ENCODE data around the gene TNFSF10.

TNFSF10 gene

DNA sequence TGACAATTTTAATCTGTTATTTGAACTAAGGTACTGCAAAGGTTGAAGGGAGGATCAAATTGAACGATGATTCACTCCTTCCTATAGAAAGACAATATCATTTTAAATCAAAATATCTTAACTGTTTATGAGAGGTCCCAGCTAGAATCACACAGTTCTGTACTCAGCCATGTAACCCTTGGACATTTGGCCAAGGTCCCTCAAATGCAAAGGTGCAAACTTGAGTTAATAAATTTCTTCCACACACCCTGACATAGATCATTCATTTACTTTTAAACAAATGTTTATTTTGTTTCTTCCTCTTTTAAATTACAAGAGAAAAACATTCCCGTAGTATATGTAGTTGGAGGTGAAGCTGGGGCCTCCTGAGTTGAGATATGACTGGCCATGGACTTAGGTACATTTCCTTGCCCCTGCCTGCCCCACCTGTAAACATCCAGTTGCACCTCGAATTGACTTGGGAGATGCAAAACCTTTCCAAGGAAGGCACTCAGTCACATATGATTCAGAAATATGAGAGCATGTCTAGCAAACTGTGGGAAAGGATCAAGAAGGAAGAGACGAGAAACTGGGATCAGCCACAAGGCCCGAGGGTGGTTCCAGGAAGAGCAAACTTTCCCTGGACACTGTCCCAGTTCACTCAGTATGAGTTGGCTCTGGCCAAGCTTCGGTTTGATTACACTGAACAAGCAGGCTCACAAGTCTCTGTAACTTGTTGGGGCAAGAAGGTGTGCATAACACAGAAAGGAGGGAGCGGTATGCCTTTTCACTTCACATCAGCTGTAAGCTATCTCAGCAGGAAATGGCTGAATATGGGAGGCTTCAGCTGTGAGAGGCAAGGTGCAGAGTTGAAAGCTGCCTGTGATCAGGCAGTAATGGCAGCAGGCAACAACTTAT is 6.7 kb downstream of the TNFSF10 start:
- no peak overlapping the region for H3K18ac ChIP-seq (ENCODE audit: low read length)
- no CpG with 5 or more reads among the region's 7 CpGs for WGBS (ENCODE audit: extremely low coverage, insufficient coverage, insufficient read length)
- no peak overlapping the region for H3K4me2 ChIP-seq (ENCODE audit: low read length)
- no peaks in the 10 kb centered on the region for H3K27me3 ChIP-seq (ENCODE audit: insufficient read depth, low read length)
- no peaks in the 10 kb centered on the region for H3K9me3 ChIP-seq (ENCODE audit: insufficient read depth, low read depth, low read length)
- H2BK5ac ChIP-seq (ENCODE audit: low read depth, low read length, poor library complexity): no peak overlapping the region
- H3K79me2 ChIP-seq (ENCODE audit: control insufficient read depth, insufficient read depth, low read length, poor library complexity): no peaks in the 10 kb centered on the region
- H3K36me3 ChIP-seq (ENCODE audit: control insufficient read depth in 1 of 2, insufficient read depth in 2 of 2, low read length in 2 of 2): no peaks in the 10 kb centered on the region
- no peak overlapping the region for H4K12ac ChIP-seq (ENCODE audit: low read depth, low read length)
- no peak overlapping the region for H3K4ac ChIP-seq (ENCODE audit: low read depth, low read length)
- H4K91ac ChIP-seq (ENCODE audit: low read depth, low read length): no peak overlapping the region
- H2BK120ac ChIP-seq (ENCODE audit: insufficient read depth, low read length, poor library complexity): no peak overlapping the region
- H3K27ac ChIP-seq (ENCODE audit: low read depth, low read length): no peak overlapping the region
- H4K8ac ChIP-seq (ENCODE audit: low read depth, low read length): no peak overlapping the region
- no peak overlapping the region for H3K23ac ChIP-seq (ENCODE audit: low read length)
- DNase-seq: no peak
- no peak overlapping the region for H2AFZ ChIP-seq (ENCODE audit: insufficient read depth, low read length, poor library complexity)
- peak overlapping the region; percentile 49 for H3K9ac ChIP-seq (ENCODE audit: low read length)
- no peak overlapping the region for H2BK12ac ChIP-seq (ENCODE audit: low read length)
- no peaks in the 10 kb centered on the region for H3K4me1 ChIP-seq (ENCODE audit: control insufficient read depth in 1 of 2, insufficient read depth in 2 of 2, low read length in 2 of 2)
- no peak overlapping the region for H2AK5ac ChIP-seq (ENCODE audit: low read length)
- H3K14ac ChIP-seq (ENCODE audit: low read length): no peak overlapping the region
- no peaks in the 10 kb centered on the region for H3K79me1 ChIP-seq (ENCODE audit: low read length)
- H3K4me3 ChIP-seq (ENCODE audit: low read depth, low read length): no peak overlapping the region

DNA sequence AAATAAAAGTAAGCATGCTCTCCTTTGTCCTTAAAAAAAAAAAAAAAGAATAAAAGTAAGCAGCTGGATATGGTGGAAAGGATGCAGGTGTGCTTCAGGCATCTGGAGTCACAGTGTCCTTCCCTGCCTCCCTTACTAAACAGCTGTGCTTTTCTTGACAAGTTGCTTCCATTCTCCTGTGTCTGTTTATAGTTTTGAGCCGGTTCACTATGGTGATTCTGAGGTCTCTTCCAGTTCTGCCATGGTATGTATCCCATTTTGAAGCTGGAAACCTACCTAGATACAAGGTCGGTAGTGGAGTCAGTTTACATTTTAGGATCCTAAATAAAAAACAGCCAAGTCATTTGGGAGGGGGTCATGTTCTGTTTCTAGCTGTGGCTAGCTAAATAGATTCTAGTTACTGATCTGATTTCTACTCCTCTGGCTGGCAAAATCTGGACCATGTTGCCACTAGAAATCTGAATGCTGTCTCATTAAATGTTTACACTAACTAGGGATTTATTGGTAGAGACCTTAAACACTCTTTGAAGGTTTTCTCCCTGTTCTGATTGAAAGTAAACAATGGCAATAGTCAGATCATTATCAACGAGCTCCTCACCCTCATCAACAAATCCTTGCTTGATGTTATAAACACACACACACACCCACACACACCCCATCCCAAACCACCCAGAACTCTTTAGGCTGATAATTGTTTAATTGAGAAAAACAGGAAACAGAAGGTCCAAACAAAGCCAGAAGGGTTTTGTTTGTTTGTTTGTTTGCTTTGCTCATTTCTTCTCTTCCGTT is 7.9 kb downstream of the TNFSF10 start:
- Histone ChIP-seq H3K36me3 (ENCODE audit: control insufficient read depth in 1 of 2, insufficient read depth in 2 of 2, low read length in 2 of 2) (no peaks in the 10 kb centered on the region), H2BK5ac (ENCODE audit: low read depth, low read length, poor library complexity) (no peak overlapping the region), H3K9me3 (ENCODE audit: insufficient read depth, low read depth, low read length) (no peaks in the 10 kb centered on the region), H2AFZ (ENCODE audit: insufficient read depth, low read length, poor library complexity) (no peak overlapping the region), H4K8ac (ENCODE audit: low read depth, low read length) (no peak overlapping the region), H2BK120ac (ENCODE audit: insufficient read depth, low read length, poor library complexity) (no peak overlapping the region), H2AK5ac (ENCODE audit: low read length) (no peak overlapping the region), H3K27ac (ENCODE audit: low read depth, low read length) (no peak overlapping the region), H3K9ac (ENCODE audit: low read length) (no peak overlapping the region), H3K4ac (ENCODE audit: low read depth, low read length) (no peak overlapping the region), H3K4me3 (ENCODE audit: low read depth, low read length) (no peak overlapping the region), H3K4me1 (ENCODE audit: control insufficient read depth in 1 of 2, insufficient read depth in 2 of 2, low read length in 2 of 2) (no peaks in the 10 kb centered on the region), H3K79me2 (ENCODE audit: control insufficient read depth, insufficient read depth, low read length, poor library complexity) (no peaks in the 10 kb centered on the region), H3K23ac (ENCODE audit: low read length) (no peak overlapping the region), H3K27me3 (ENCODE audit: insufficient read depth, low read length) (no peaks in the 10 kb centered on the region), H4K12ac (ENCODE audit: low read depth, low read length) (no peak overlapping the region), H4K91ac (ENCODE audit: low read depth, low read length) (no peak overlapping the region), H2BK12ac (ENCODE audit: low read length) (no peak overlapping the region), H3K4me2 (ENCODE audit: low read length) (no peak overlapping the region), H3K79me1 (ENCODE audit: low read length) (no peaks in the 10 kb centered on the region), H3K18ac (ENCODE audit: low read length) (no peak overlapping the region), H3K14ac (ENCODE audit: low read length) (no peak overlapping the region)
- no CpG with 5 or more reads among the region's 4 CpGs for WGBS (ENCODE audit: extremely low coverage, insufficient coverage, insufficient read length)
- no peak for DNase-seq

DNA sequence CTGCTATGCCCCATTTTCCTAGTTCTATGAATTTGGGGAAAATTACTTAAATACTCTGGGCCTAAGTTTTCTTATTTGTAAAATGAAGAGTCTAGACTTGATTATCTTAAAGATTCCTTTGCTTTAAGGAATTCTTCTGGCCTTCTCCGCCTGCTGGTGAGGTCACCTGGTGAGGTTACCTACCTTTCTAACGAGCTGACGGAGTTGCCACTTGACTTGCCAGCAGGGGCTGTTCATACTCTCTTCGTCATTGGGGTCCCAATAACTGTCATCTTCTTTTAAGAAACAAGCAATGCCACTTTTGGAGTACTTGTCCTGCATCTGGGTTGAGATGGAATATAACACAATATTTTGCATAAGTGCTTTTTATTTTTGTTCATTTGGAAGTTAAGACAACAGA is 8.6 kb downstream of the TNFSF10 start:
- H3K4me3 ChIP-seq (ENCODE audit: low read depth, low read length): no peak overlapping the region
- no peaks in the 10 kb centered on the region for H3K79me2 ChIP-seq (ENCODE audit: control insufficient read depth, insufficient read depth, low read length, poor library complexity)
- H3K18ac ChIP-seq (ENCODE audit: low read length): no peak overlapping the region
- no peak overlapping the region for H3K14ac ChIP-seq (ENCODE audit: low read length)
- H3K9me3 ChIP-seq (ENCODE audit: insufficient read depth, low read depth, low read length): no peaks in the 10 kb centered on the region
- H2BK12ac ChIP-seq (ENCODE audit: low read length): no peak overlapping the region
- H4K8ac ChIP-seq (ENCODE audit: low read depth, low read length): no peak overlapping the region
- no peaks in the 10 kb centered on the region for H3K4me1 ChIP-seq (ENCODE audit: control insufficient read depth in 1 of 2, insufficient read depth in 2 of 2, low read length in 2 of 2)
- no peak overlapping the region for H4K91ac ChIP-seq (ENCODE audit: low read depth, low read length)
- H3K27ac ChIP-seq (ENCODE audit: low read depth, low read length): no peak overlapping the region
- H3K36me3 ChIP-seq (ENCODE audit: control insufficient read depth in 1 of 2, insufficient read depth in 2 of 2, low read length in 2 of 2): no peaks in the 10 kb centered on the region
- peak in 1 of 2 donors; percentile 30 for DNase-seq
- H3K27me3 ChIP-seq (ENCODE audit: insufficient read depth, low read length): no peaks in the 10 kb centered on the region
- H2BK5ac ChIP-seq (ENCODE audit: low read depth, low read length, poor library complexity): no peak overlapping the region
- H2AK5ac ChIP-seq (ENCODE audit: low read length): no peak overlapping the region
- H3K4me2 ChIP-seq (ENCODE audit: low read length): no peak overlapping the region
- H3K79me1 ChIP-seq (ENCODE audit: low read length): no peaks in the 10 kb centered on the region
- H2AFZ ChIP-seq (ENCODE audit: insufficient read depth, low read length, poor library complexity): no peak overlapping the region
- WGBS (ENCODE audit: extremely low coverage, insufficient coverage, insufficient read length): no CpG with 5 or more reads among the region's 4 CpGs
- H3K4ac ChIP-seq (ENCODE audit: low read depth, low read length): no peak overlapping the region
- no peak overlapping the region for H3K9ac ChIP-seq (ENCODE audit: low read length)
- no peak overlapping the region for H4K12ac ChIP-seq (ENCODE audit: low read depth, low read length)
- no peak overlapping the region for H2BK120ac ChIP-seq (ENCODE audit: insufficient read depth, low read length, poor library complexity)
- H3K23ac ChIP-seq (ENCODE audit: low read length): no peak overlapping the region

DNA sequence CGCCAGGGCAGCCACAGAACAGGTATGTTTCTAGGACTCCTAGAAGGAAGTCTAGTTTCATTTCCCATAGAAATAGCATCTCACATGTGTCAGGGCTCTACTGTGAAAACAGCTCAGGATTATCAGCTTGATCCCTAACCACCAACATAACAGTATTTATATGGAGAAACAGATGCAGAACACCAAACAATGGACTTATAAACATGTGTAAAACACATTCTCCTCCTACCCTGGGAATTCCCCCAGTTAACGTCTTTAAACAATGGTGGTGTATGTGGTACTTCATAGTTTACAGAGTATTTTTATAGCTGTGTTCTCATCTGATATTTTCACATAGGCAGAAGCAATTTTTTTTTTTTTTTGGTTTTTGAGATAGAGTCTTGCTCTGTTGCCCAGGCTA is 9.7 kb downstream of the TNFSF10 start:
- Histone ChIP-seq H3K4ac (ENCODE audit: low read depth, low read length) (no peak overlapping the region), H2BK5ac (ENCODE audit: low read depth, low read length, poor library complexity) (no peak overlapping the region), H4K12ac (ENCODE audit: low read depth, low read length) (no peak overlapping the region), H3K27me3 (ENCODE audit: insufficient read depth, low read length) (no peaks in the 10 kb centered on the region), H3K18ac (ENCODE audit: low read length) (no peak overlapping the region), H2AK5ac (ENCODE audit: low read length) (no peak overlapping the region), H2BK120ac (ENCODE audit: insufficient read depth, low read length, poor library complexity) (no peak overlapping the region), H3K23ac (ENCODE audit: low read length) (no peak overlapping the region), H3K9me3 (ENCODE audit: insufficient read depth, low read depth, low read length) (no peaks in the 10 kb centered on the region), H3K27ac (ENCODE audit: low read depth, low read length) (no peak overlapping the region), H3K36me3 (ENCODE audit: control insufficient read depth in 1 of 2, insufficient read depth in 2 of 2, low read length in 2 of 2) (no peaks in the 10 kb centered on the region), H3K79me2 (ENCODE audit: control insufficient read depth, insufficient read depth, low read length, poor library complexity) (no peaks in the 10 kb centered on the region), H2BK12ac (ENCODE audit: low read length) (no peak overlapping the region), H3K9ac (ENCODE audit: low read length) (no peak overlapping the region), H3K79me1 (ENCODE audit: low read length) (no peaks in the 10 kb centered on the region), H3K4me3 (ENCODE audit: low read depth, low read length) (peak overlapping the region; percentile 50), H4K8ac (ENCODE audit: low read depth, low read length) (no peak overlapping the region), H3K4me1 (ENCODE audit: control insufficient read depth in 1 of 2, insufficient read depth in 2 of 2, low read length in 2 of 2) (no peaks in the 10 kb centered on the region), H3K14ac (ENCODE audit: low read length) (no peak overlapping the region), H4K91ac (ENCODE audit: low read depth, low read length) (no peak overlapping the region), H3K4me2 (ENCODE audit: low read length) (no peak overlapping the region), H2AFZ (ENCODE audit: insufficient read depth, low read length, poor library complexity) (no peak overlapping the region)
- no peak for DNase-seq
- WGBS (ENCODE audit: extremely low coverage, insufficient coverage, insufficient read length): no CpG with 5 or more reads among the region's 2 CpGs

Measured in trophoblast cell (in vitro differentiated cells and primary cell).